ENCODE results near the gene MPG.

The MPG gene

GRCh38 chr16:50769-51591 lies 27.0 kb upstream of the MPG start:
- no peak for DNase-seq

DNA sequence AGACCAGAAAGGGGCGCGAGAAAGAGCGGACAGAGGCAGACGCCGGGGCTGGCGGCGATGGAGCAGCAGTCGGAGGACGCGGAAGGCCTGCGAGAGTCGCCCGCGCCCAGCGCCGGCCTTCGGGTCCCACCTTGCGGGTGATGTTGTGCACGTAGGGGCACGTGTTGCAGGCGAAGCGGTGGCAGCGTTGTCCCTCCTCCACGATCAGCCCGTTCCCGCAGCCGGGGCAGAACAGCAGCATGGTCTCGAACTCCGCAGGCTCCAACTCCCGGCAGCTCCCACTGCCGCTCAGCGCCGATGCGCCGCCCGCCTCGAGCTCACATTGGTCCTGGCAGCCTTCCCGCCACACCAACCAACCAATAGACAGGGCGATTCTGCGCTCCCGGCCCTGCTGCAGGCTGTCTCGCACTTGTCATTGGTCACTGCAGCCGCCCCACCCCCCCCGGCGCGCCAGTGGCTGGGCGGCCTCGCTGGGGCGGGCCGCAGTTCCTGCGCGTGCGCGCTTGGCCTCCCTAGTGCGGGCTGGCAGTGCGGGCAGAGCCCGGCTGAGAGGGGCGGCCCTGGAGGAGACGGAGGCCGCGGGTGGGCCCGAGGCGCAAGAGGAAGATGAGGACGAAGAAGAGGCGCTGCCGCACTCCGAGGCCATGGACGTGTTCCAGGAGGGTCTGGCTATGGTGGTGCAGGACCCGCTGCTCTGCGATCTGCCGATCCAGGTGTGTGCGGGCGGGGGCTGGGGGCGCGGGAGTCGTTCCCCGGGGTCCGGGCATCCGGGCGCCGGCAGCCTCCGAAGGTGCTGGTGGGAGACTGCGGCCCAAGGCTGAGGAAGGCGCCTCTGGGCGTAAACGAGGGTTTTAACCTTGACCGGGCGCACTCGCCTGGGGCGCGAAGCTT lies 24.4 kb upstream of the MPG start, which contains the start of the genes POLR3K and SNRNP25:
Gene POLR3K (minus strand): TSS at position 263 of the 891 bp plus-strand sequence. CDS start 22 bp downstream, at position 241.
Gene SNRNP25 (plus strand): TSS at position 483 of the 891 bp plus-strand sequence. CDS start 189 bp downstream, at position 672.
- DNase-seq, result peak; percentile 94 to 99 (median 98)

GRCh38 chr16:54237-54581 lies 23.8 kb upstream of the MPG start:
- no peak for DNase-seq

DNA sequence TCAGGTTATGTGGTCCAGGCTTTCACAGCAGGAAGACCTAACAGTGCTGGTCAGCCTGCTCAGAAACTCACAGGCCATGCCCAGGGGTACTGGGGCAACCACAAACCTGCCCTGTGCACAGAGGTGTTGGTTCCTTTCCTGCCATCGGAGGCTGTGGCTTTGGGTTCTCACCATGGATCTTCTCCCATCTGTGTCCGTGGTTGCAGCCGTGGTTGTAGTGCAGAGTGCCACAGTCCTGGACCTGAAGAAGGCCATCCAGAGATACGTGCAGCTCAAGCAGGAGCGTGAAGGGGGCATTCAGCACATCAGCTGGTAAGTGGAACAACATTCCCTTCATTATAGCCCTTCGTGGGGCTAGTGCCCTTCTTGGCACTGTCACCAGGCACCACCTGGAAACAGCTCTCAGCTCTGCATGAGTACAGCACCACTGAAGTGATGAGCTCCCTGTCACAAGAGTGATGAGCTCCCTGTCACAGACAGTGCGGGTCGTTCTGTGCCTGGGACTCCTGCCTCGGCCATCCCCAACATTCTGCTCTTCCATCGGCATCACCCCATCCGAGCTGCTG lies 22.4 kb upstream of the MPG start:
- no peak for DNase-seq

DNA sequence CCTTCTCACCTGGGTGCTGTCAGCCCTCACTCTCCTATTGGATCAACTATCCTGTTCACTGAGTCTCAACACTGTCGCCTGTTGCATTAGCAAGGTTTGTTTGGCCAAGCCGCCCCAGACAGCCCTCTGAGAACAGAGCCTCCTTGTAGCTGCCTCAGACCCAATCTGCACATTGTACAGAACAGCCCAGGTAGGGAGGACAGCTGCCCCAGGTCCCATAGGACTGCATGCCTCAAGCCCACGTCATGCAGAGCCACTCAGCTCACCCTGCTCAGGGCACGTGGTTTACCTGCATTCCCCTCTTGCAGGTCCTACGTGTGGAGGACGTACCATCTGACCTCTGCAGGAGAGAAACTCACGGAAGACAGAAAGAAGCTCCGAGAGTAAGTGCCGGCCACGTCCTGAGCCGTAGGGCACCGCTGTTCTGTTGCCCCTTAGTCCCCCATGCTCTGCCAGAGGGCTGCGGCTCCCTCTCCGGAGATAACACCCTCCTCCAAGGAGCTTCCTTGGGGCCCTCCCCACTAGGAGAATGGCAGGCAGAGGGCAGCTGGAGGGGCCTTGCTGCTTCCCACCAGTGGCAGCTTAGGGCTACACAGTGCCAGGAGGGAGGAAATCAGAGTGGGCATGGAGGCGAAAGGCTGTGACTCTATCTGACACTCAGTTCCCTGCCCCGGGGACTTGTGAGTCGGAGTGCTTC lies 21.6 kb upstream of the MPG start:
- no peak for DNase-seq

DNA sequence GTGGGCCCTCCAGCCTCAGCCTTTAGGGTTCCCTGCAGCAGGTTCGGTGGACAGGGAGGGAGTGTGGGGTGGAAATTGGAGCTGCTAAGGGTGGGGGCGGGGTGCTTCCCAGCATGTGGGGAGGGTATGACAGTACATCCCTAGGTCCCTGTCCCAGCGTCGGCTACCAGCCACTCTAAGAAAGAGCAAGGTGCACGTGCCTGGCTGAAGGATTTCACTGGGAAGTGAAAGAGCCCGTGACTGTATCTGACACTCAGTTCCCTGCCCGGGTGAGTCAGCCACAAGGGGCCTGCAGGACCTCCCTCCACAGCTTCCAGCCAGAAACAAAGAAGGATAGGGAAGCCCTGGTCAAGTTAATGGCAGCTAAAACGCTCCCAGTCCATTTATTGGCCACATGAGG lies 20.3 kb upstream of the MPG start:
- no peak for DNase-seq

DNA sequence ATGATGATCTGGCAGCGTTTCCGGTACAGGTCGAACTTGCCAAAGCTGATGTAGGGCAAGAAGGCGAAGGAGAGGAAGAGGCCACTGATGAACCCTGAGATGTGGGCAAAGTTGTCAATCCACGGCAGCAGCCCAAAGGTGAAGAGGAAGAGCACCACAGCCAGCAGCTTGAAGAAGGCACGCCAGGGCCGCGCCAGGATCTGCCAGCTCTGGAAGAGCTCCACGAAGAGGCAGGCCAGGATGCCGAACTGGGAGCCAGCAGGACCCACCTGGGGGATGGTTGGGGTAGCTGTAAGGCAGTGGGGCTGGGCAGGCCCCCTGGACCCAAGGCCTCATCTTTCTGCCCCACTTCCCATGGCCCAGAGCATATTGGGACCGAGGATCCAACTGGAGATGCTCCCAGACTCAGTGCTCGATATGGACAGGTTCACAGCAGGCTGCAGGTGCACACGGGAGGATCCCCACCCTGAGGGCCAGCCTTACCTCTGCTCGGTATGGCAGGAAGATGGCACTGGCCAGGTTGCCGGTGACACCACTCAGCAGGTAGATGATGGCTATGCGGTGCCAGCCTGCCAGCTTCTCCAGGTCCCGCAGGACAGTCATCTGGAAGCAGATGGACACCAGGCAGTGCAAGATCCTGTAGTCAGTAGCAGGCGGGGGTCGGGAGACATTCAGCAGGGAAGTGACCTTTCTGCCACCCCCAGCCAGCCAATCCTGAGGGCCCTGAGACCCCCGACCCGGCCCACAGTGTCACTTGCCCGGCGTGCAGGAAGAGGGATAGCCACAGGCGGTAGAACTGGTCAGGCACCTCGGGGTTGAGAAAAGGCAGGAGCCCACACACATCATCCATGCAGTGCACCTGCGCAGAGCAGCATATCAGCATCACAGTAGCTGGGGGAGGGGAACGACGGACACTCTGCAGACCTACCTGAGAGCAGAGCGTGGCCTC lies 19.3 kb upstream of the MPG start:
- no peak for DNase-seq

- no peak for DNase-seq
Measured at GRCh38 chr16:59440-60059, 18.5 kb upstream of the MPG start.

GRCh38 chr16:60166-60565 lies 17.9 kb upstream of the MPG start:
- no peak for DNase-seq

DNA sequence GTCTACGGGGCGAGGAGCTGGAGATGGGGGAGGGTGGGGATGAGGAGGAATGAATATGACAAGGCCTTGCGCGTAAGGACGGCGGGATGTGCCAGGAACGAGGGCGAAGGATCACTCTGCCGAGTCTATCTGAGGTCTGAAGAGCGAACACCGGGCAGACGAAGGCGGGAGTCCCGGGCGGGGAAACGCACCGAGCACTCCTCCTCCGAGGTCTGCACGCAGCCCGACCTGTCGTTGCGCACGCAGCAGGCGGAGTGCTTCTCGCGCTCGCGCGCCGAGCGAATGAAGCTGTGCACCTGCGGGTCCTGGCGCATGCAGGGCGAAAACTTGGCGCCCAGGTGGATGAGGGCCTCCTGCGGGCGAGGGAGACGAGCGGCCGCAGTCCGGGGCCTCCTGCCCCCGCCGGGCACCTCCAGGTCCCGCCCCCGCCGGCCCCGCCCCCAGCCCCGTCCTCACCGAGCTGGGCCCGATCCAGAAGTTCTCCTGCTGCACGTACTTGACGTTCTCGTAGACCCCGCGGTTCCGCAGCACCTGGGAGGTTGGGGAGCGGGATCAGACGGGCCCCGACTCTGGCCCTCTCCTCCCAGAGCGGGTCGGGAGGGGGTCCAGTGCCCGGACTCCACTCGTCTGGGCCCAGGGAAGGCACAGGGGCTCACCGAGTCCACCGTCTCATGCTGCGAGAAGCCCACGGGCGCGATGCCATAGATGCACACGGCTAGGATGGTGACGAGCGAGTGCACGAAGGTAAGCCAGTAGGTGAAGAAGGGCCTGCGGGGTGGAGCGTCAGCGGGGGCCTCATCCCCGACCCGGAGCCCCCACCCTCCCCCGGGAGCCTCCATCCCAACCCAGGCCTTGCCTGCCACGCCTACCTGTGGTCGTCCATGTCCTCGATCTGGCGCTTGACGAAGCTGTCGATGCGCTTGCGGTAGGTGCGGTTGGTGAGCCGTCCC lies 16.8 kb upstream of the MPG start:
- DNase-seq, result no peak

- no peak for DNase-seq
Measured at GRCh38 chr16:61879-62281, 16.1 kb upstream of the MPG start.

GRCh38 chr16:62283-62967 lies 15.6 kb upstream of the MPG start:
- no peak for DNase-seq

GRCh38 chr16:62968-63391 lies 15.0 kb upstream of the MPG start:
- DNase-seq, result no peak

DNA sequence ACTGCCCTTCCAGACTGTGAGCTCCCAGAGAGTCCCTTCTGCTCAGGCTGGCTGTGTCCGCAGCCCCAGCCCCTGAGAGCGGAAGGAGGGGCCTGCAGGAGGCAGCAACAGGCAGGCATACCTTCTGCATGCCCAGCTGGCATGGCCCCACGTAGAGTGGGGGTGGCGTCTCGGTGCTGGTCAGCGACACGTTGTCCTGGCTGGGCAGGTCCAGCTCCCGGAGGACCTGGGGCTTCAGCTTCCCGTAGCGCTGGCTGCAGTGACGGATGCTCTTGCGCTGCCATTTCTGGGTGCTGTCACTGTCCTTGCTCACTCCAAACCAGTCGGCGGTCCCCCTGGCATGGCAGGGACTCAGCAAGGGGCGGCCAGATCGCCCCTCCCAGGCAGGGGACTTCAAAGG lies 14.6 kb upstream of the MPG start:
- DNase-seq, result no peak

GRCh38 chr16:63998-64913 lies 13.8 kb upstream of the MPG start:
- no peak for DNase-seq

DNA sequence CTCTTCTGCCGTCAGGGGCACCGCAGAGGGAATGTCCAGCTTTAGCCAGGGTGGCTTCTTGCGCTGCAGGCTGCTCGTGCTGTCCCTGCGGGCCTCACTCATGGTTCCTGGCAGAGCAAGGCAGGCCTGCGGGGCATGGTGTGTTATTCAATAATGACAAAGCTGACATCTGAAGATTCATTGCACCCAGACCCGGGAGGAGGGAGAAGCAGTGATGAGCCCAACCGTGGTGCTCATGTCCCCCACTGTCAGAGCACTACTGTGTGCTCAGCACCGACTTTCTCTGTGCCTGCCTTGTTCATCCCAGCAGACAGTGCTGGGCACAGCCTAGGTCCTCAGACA lies 13.1 kb upstream of the MPG start:
- DNase-seq, result no peak

GRCh38 chr16:65745-66144 lies 12.3 kb upstream of the MPG start:
- DNase-seq, result peak; percentile 60 to 79 (median 73)

Measured in T-helper 2 cell (primary cell).